CD4-positive, alpha-beta T cell treated with Interferon gamma for 1 hour (primary cell): ENCODE data around the gene KRTAP5-7.
"Not testable (repeated sequence)": the region's sequence is repeated elsewhere in the genome, so short reads cannot be mapped to it uniquely, and the experiment has no call there.

Experiments used
- DNase-seq: peaks from one replicate; pipeline ENCODE4 v3.0.0-alpha.2; 2020

The KRTAP5-7 gene

GRCh38 chr11:71526796-71527575, at the start of gene KRTAP5-7:
TSS of gene KRTAP5-7 (plus strand) at chr11:71527267. CDS start at chr11:71527301, 34 bp downstream.
- DNase-seq: not testable (repeated sequence)

- DNase-seq: no peak
Measured at GRCh38 chr11:71477641-71478527, 49.2 kb upstream of the KRTAP5-7 start.

- DNase-seq: no peak
Measured at GRCh38 chr11:71478528-71478840, 48.6 kb upstream of the KRTAP5-7 start.

GRCh38 chr11:71481101-71481960, 45.7 kb upstream of the KRTAP5-7 start:
- no peak for DNase-seq

- no peak for DNase-seq
Measured at GRCh38 chr11:71482216-71482615, 44.9 kb upstream of the KRTAP5-7 start.

- DNase-seq: no peak
Measured at GRCh38 chr11:71482746-71483364, 44.2 kb upstream of the KRTAP5-7 start.

- no peak for DNase-seq
Measured at GRCh38 chr11:71483692-71484091, 43.4 kb upstream of the KRTAP5-7 start.

- DNase-seq: no peak
Measured at GRCh38 chr11:71484248-71485062, 42.6 kb upstream of the KRTAP5-7 start.

GRCh38 chr11:71485063-71485399, 42.0 kb upstream of the KRTAP5-7 start:
- no peak for DNase-seq

GRCh38 chr11:71485466-71485865, 41.6 kb upstream of the KRTAP5-7 start:
- no peak for DNase-seq

- DNase-seq: no peak
Measured at GRCh38 chr11:71486320-71486719, 40.7 kb upstream of the KRTAP5-7 start.

GRCh38 chr11:71488681-71489270, 38.3 kb upstream of the KRTAP5-7 start:
- no peak for DNase-seq

GRCh38 chr11:71489311-71490043, 37.6 kb upstream of the KRTAP5-7 start:
- no peak for DNase-seq

GRCh38 chr11:71490044-71490730, 36.9 kb upstream of the KRTAP5-7 start:
- no peak for DNase-seq

- no peak for DNase-seq
Measured at GRCh38 chr11:71490731-71491390, 36.2 kb upstream of the KRTAP5-7 start.

- DNase-seq: no peak
Measured at GRCh38 chr11:71491531-71491930, 35.5 kb upstream of the KRTAP5-7 start.

GRCh38 chr11:71491940-71492339, 35.1 kb upstream of the KRTAP5-7 start:
- no peak for DNase-seq

GRCh38 chr11:71495286-71496230, 31.5 kb upstream of the KRTAP5-7 start:
- no peak for DNase-seq
